Tracheal epithelial cell (primary cell): ENCODE measurements around the gene TMEM186. TPM values are rescaled to one million over a fixed set of nuclear protein-coding genes. Genes with fewer than 3 reads are reported as not detected.

Source experiments
- total RNA-seq: library from RNA; depleted of rRNA; stranded (reverse); fragments of >200 nt; gene quantifications from 2 replicates; pipeline ENCODE4 v1.2.1, GENCODE V29; 2014

The TMEM186 gene
- total RNA-seq: 9.4 and 10.6 TPM in 2 replicates

GRCh38 chr16:8797364-8798173, at the start of gene TMEM186, which contains the start of gene PMM2:
Gene TMEM186 (minus strand): TSS chr16:8797639. CDS start chr16:8797614, 25 bp downstream.
Gene PMM2 (plus strand): TSS chr16:8797839. CDS start chr16:8797883, 44 bp downstream.

Other genes starting within 250 kb of the TMEM186 start
- gene TMEM114, start 207.1 kb downstream of the TMEM186 start, total RNA-seq: 1.2 TPM in 1 of 2 replicates, not detected in the other
- gene METTL22, start 175.9 kb downstream of the TMEM186 start, total RNA-seq: 29.9 and 67.6 TPM in 2 replicates
- 2.2 and 3.0 TPM in 2 replicates for gene ABAT, start 123.0 kb downstream of the TMEM186 start, total RNA-seq
- gene PMM2, start 200 bp upstream of the TMEM186 start, total RNA-seq: 16.4 and 24.8 TPM in 2 replicates
- gene CARHSP1, start 71.4 kb upstream of the TMEM186 start, total RNA-seq: 65.6 and 209 TPM in 2 replicates
- not detected in 2 replicates for gene LITAFD, start 84.7 kb upstream of the TMEM186 start, total RNA-seq
- gene USP7, start 166.3 kb upstream of the TMEM186 start, total RNA-seq: 48.4 and 58.3 TPM in 2 replicates